Activated B cell treated with CpG ODN at 0.5 μM for 24 hours (primary cell): ENCODE data around the gene SFN. TPM values are rescaled to one million over a fixed set of nuclear protein-coding genes. Genes with fewer than 3 reads are reported as not detected.

Source experiments
- ATAC-seq: fragments of 200-7000 bp; cut with Tn5 transposase; one replicate; pipeline ENCODE4 v1.10.0; 2021; ENCODE audit warnings: low read depth, mild to moderate bottlenecking, moderate library complexity
- CTCF ChIA-PET: fragments of 350-600 bp; sonication (Branson Sonifier 250); formaldehyde crosslinking; loops from one replicate; lab custom pipeline; 2021; ENCODE audit warnings: antibody characterized with exemption; lab: Charles Lee
- POLR2A ChIA-PET: fragments of 350-600 bp; sonication (Branson Sonifier 250); formaldehyde crosslinking; loops from one replicate; lab custom pipeline; 2021; ENCODE audit warnings: antibody characterized with exemption; lab: Charles Lee
- DNase-seq: peaks from one replicate; pipeline ENCODE4 v3.0.0; 2022
- H3K27ac Mint-ChIP-seq: one replicate; pipeline ENCODE4 v1.8.0; 2020; ENCODE audit warnings: mixed read lengths
- H3K27me3 Mint-ChIP-seq: one replicate; pipeline ENCODE4 v1.8.0; 2021; ENCODE audit warnings: mixed read lengths
- H3K36me3 Mint-ChIP-seq: one replicate; pipeline ENCODE4 v1.8.0; 2021; ENCODE audit warnings: low read depth, mixed read lengths
- H3K4me1 Mint-ChIP-seq: one replicate; pipeline ENCODE4 v1.8.0; 2021; ENCODE audit warnings: mixed read lengths
- H3K4me3 Mint-ChIP-seq: one replicate; pipeline ENCODE4 v1.8.0; 2020; ENCODE audit warnings: mild to moderate bottlenecking, mixed read lengths
- H3K9me3 Mint-ChIP-seq: one replicate; pipeline ENCODE4 v1.8.0; 2020; ENCODE audit warnings: mixed read lengths
- intact Hi-C: fragments of 100-400 bp; cut with micrococcal nuclease; formaldehyde crosslinking; loops from one replicate; pipeline ENCODE4 v1.15.1; 2024
- total RNA-seq: library from RNA; stranded (reverse); gene quantifications from 2 replicates; pipeline ENCODE4 v1.2.3, GENCODE V29; 2022
- TF ChIP-seq, protein P1 (sequence below): fragments of 200-600 bp; IDR thresholded peaks from one replicate; pipeline ENCODE4 v1.8.0; 2022; ENCODE audit warnings: antibody characterized with exemption, mild to moderate bottlenecking

SFN gene
- total RNA-seq, 1 donor from 2014 or later, result 0.29 TPM

DNA sequence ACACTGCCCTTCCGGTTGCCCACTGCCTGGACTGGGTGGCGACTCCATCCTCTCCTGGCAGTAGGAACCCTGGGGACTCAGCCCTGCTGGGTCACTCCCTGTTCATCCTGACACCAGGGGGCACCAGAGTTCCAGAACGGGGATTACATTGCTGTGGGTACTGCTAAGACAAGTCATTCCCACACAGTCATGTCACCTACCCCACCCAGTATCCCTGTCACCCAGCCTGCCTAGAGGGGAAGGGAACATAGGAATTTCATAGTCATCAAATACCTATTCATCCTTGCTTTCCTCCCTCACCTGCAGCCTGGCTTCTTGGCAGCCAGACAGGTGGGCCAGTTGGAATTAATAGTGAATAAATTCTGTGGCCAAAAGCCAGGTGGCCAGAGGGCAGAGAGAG, 9.8 kb upstream of the SFN start:
- ChIA-PET POLR2A (interaction anchor here (0.6 kb wide), 1 partner anchor 72 kb away, joined by 4 read pairs; no protein-coding TSS in a partner anchor), CTCF (interaction anchor here (1.5 to 3.9 kb wide), 2 partner anchors 25 to 28 kb away, joined by 3 to 18 read pairs; no protein-coding TSS in a partner anchor)
- DNase-seq (peak; percentile 67), ATAC-seq (peak; percentile 94)
- intact Hi-C loops, result loop anchor here (1.0 to 2.0 kb wide), 3 partner anchors 12 to 25 kb away; no protein-coding TSS in a partner anchor
- Mint-ChIP-seq H3K9me3 (no peaks in the 10 kb centered on the region), H3K36me3 (peaks cover 65% of the 10 kb centered on the region), H3K4me3 (no peak overlapping the region), H3K27me3 (no peaks in the 10 kb centered on the region), H3K4me1 (no peaks in the 10 kb centered on the region), H3K27ac (no peak overlapping the region)
- TF ChIP-seq, protein P1, sequence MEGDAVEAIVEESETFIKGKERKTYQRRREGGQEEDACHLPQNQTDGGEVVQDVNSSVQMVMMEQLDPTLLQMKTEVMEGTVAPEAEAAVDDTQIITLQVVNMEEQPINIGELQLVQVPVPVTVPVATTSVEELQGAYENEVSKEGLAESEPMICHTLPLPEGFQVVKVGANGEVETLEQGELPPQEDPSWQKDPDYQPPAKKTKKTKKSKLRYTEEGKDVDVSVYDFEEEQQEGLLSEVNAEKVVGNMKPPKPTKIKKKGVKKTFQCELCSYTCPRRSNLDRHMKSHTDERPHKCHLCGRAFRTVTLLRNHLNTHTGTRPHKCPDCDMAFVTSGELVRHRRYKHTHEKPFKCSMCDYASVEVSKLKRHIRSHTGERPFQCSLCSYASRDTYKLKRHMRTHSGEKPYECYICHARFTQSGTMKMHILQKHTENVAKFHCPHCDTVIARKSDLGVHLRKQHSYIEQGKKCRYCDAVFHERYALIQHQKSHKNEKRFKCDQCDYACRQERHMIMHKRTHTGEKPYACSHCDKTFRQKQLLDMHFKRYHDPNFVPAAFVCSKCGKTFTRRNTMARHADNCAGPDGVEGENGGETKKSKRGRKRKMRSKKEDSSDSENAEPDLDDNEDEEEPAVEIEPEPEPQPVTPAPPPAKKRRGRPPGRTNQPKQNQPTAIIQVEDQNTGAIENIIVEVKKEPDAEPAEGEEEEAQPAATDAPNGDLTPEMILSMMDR, result no peak

DNA sequence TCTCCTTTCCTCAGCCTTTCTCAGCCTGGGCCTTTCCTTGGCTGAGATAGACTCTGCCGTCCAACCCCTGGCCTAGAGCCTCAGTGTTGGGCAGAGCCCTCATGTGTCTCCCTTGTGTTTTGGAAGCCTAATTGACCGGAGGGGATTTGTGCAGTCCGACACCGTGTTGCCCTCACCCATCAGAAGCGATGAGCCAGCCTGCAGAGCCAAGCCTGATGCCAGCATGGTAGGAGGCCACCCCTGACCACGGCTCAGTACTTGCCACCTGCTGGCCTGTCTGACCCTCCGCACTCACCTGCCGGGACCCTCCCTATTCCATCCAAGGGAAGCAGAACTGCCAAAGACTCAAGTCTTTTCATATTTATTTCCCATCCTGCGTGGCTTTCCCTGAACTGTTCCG, 9.3 kb upstream of the SFN start:
- peaks cover 61% of the 10 kb centered on the region for H3K36me3 Mint-ChIP-seq

DNA sequence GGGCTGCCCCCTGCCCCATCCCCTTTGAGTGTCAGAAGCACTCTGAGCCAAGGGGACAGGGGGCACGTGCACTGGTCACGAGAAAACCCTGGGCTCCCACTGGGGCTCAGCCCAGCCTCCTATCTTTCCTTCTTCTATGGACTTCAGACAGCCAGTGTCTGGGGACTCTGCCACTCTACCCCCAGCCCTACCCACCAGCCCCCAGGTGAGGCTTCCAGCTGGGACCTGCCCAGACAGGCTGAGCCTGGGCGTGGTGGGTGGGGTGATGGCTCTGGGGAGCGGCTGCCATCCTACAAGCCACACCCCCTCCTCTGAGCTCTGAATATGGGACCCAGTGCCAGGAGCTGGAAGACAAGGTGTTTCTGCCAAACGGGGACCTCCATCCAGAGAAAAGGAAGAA, 8.0 kb upstream of the SFN start:
- POLR2A ChIA-PET, result interaction anchor here (0.6 to 1.9 kb wide), 2 partner anchors 10 to 32 kb away, joined by 3 to 9 read pairs; no protein-coding TSS in a partner anchor
- Mint-ChIP-seq H3K4me3 (no peak overlapping the region), H3K36me3 (peaks cover 51% of the 10 kb centered on the region), H3K9me3 (no peaks in the 10 kb centered on the region), H3K27ac (no peak overlapping the region), H3K4me1 (no peaks in the 10 kb centered on the region), H3K27me3 (no peaks in the 10 kb centered on the region)
- ATAC-seq, result no peak
- CTCF ChIA-PET, result interaction anchor here (1.0 to 3.9 kb wide), 3 partner anchors 16 to 23 kb away, joined by 3 to 18 read pairs (median 4); no protein-coding TSS in a partner anchor
- intact Hi-C loops, result no loop called here
- DNase-seq, result no peak
- TF ChIP-seq, protein P1, result no peak

More for the DNA sequence above, 9.3 kb upstream of the SFN start:
- ChIA-PET CTCF (interaction anchor here (1.5 to 3.9 kb wide), 2 partner anchors 25 to 27 kb away, joined by 3 to 18 read pairs; no protein-coding TSS in a partner anchor), POLR2A (interaction anchor here (0.6 kb wide), 1 partner anchor 73 kb away, joined by 4 read pairs; no protein-coding TSS in a partner anchor)
- H3K9me3 Mint-ChIP-seq, result no peaks in the 10 kb centered on the region
- TF ChIP-seq, protein P1, result no peak
- no peak overlapping the region for H3K4me3 Mint-ChIP-seq
- DNase-seq (no peak), ATAC-seq (no peak)
- no peak overlapping the region for H3K27ac Mint-ChIP-seq
- H3K4me1 Mint-ChIP-seq, result no peaks in the 10 kb centered on the region
- H3K27me3 Mint-ChIP-seq, result no peaks in the 10 kb centered on the region
- intact Hi-C loops, result loop anchor here (1.0 to 2.0 kb wide), 3 partner anchors 12 to 25 kb away; no protein-coding TSS in a partner anchor

DNA sequence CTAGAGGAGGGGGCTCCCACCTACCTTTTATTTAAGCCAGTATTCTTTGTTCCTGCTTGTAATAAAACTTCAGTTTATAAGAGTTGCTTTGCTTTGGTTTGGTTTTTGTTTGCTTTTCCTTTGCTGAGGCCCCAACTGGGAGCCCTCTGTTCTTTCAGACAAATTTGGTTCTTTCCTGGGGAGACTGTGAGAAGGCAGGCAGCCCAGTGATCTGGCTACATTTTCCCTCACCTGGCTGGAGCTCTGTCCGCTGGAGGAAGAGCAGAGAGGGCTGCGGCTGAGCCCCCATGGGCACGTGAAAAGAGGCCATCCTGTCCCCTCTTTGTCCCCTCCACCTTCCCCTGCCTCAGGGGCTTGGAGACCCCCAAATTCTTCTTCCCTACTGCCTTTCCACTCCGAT, 7.3 kb upstream of the SFN start:
- ChIA-PET CTCF (interaction anchor here (1.0 to 3.9 kb wide), 3 partner anchors 15 to 23 kb away, joined by 3 to 18 read pairs (median 4); no protein-coding TSS in a partner anchor), POLR2A (interaction anchor here (0.6 to 1.9 kb wide), 2 partner anchors 10 to 31 kb away, joined by 3 to 9 read pairs; no protein-coding TSS in a partner anchor)
- Mint-ChIP-seq H3K4me3 (no peak overlapping the region), H3K36me3 (peaks cover 45% of the 10 kb centered on the region), H3K27me3 (no peaks in the 10 kb centered on the region), H3K27ac (no peak overlapping the region), H3K4me1 (no peaks in the 10 kb centered on the region), H3K9me3 (no peaks in the 10 kb centered on the region)
- no peak for ATAC-seq
- intact Hi-C loops, result no loop called here
- no peak for DNase-seq
- TF ChIP-seq, protein P1, result no peak

DNA sequence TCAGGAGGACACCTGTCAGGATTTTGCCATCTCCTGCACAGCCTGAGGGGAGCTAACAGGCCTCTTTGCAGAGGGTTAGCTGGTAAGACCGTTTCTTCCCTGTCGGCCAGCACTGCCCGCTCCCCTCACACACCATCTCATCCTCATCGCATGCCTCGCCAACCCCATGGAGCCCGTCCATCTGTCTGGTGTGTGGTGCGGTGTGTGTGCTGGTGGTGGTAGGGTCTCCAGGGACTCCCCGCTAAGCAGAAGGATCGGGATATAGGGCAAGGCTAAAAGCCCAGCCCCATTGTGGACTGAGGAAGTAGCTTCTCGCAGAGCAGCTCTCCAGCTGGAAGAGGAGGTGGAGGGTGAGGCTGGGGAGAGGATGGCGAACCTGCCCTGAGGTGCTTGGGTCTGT, 6.8 kb upstream of the SFN start:
- ChIA-PET CTCF (interaction anchor here (1.2 to 3.9 kb wide), 2 partner anchors 14 to 22 kb away, joined by 4 to 18 read pairs; no protein-coding TSS in a partner anchor), POLR2A (interaction anchor here (0.6 to 1.9 kb wide), 2 partner anchors 9 to 45 kb away, joined by 3 to 9 read pairs; no protein-coding TSS in a partner anchor)
- TF ChIP-seq, protein P1, result no peak
- H3K36me3 Mint-ChIP-seq, result peaks cover 40% of the 10 kb centered on the region
- no peaks in the 10 kb centered on the region for H3K4me1 Mint-ChIP-seq
- intact Hi-C loops, result no loop called here
- no peaks in the 10 kb centered on the region for H3K27me3 Mint-ChIP-seq
- no peak overlapping the region for H3K27ac Mint-ChIP-seq
- H3K4me3 Mint-ChIP-seq, result no peak overlapping the region
- no peaks in the 10 kb centered on the region for H3K9me3 Mint-ChIP-seq
- no peak for ATAC-seq
- DNase-seq, result no peak
